NCI-H1092 (cell line): ENCODE data around the gene BBC3.

ENCODE experiments used
- DNase-seq: peaks from one replicate; lab custom pipeline; 2025; lab: John Stamatoyannopoulos, UW

The BBC3 gene

GRCh38 chr19:47188507-47189033, 42.4 kb downstream of the BBC3 start:
- no peak for DNase-seq

- DNase-seq: no peak
Observed at GRCh38 chr19:47187797-47188196, 43.2 kb downstream of the BBC3 start.

- DNase-seq: no peak
Observed at GRCh38 chr19:47187335-47187655, 43.7 kb downstream of the BBC3 start.

- DNase-seq: no peak
Observed at GRCh38 chr19:47186446-47187334, 44.3 kb downstream of the BBC3 start.

GRCh38 chr19:47183601-47184000, 47.4 kb downstream of the BBC3 start:
- no peak for DNase-seq

- no peak for DNase-seq
Observed at GRCh38 chr19:47179653-47180310, 51.2 kb downstream of the BBC3 start.

- no peak for DNase-seq
Observed at GRCh38 chr19:47176627-47177090, 54.3 kb downstream of the BBC3 start.

GRCh38 chr19:47176071-47176626, 54.9 kb downstream of the BBC3 start:
- no peak for DNase-seq

- no peak for DNase-seq
Observed at GRCh38 chr19:47172666-47173455, 58.1 kb downstream of the BBC3 start.
